ENCODE results near the gene HBA2. TPM values are rescaled to one million over a fixed set of nuclear protein-coding genes. Genes with fewer than 3 reads are reported as not detected.

HBA2 gene
- total RNA-seq, 1 donor from 2014 or later = not detected

DNA sequence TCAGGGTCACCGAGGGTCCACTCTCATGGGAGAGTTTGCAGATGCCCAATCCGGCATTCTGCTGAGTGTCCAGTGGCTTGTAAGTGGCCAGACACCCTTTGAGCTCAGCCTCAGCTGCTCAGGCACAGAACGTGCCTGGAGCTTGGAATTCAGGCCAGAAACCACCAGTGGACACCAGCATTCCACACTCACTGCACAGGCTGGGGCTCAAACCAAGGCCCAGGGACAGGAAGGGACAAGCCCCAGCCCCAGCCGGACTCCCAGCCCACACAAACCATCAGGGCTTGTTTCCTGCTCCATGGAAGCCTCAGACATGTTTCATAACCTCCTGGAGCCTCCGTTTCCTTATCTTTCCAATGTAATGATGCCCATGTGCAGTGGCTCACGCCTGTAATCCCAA, 29.2 kb upstream of the HBA2 start:
- Mint-ChIP-seq H3K4me1 (ENCODE audit: low read depth, unreplicated experiment) (no peaks in the 10 kb centered on the region), H3K27ac (ENCODE audit: unreplicated experiment) (no peak overlapping the region)

GRCh38 chr16:144797-145252, 27.9 kb upstream of the HBA2 start:
- peaks cover 4% of the 10 kb centered on the region for H3K27me3 Mint-ChIP-seq (ENCODE audit: unreplicated experiment)
- DNase-seq = no peak
- H3K4me1 Mint-ChIP-seq (ENCODE audit: low read depth, unreplicated experiment) = no peaks in the 10 kb centered on the region
- H3K4me3 Mint-ChIP-seq (ENCODE audit: unreplicated experiment) = no peak overlapping the region
- H3K36me3 Mint-ChIP-seq (ENCODE audit: unreplicated experiment) = no peaks in the 10 kb centered on the region
- no peaks in the 10 kb centered on the region for H3K9me3 Mint-ChIP-seq (ENCODE audit: unreplicated experiment)
- no peak overlapping the region for H3K27ac Mint-ChIP-seq (ENCODE audit: unreplicated experiment)
- TF ChIP-seq, protein P1, sequence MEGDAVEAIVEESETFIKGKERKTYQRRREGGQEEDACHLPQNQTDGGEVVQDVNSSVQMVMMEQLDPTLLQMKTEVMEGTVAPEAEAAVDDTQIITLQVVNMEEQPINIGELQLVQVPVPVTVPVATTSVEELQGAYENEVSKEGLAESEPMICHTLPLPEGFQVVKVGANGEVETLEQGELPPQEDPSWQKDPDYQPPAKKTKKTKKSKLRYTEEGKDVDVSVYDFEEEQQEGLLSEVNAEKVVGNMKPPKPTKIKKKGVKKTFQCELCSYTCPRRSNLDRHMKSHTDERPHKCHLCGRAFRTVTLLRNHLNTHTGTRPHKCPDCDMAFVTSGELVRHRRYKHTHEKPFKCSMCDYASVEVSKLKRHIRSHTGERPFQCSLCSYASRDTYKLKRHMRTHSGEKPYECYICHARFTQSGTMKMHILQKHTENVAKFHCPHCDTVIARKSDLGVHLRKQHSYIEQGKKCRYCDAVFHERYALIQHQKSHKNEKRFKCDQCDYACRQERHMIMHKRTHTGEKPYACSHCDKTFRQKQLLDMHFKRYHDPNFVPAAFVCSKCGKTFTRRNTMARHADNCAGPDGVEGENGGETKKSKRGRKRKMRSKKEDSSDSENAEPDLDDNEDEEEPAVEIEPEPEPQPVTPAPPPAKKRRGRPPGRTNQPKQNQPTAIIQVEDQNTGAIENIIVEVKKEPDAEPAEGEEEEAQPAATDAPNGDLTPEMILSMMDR (IDR thresholded peaks at IDR 0.05; ENCODE audit: partially characterized antibody, unreplicated experiment) = no peak

More for the DNA sequence above, 29.2 kb upstream of the HBA2 start:
- TF ChIP-seq, protein P1 (IDR thresholded peaks at IDR 0.05; ENCODE audit: partially characterized antibody, unreplicated experiment) = no peak
- H3K9me3 Mint-ChIP-seq (ENCODE audit: unreplicated experiment) = peaks cover 2% of the 10 kb centered on the region
- no peaks in the 10 kb centered on the region for H3K36me3 Mint-ChIP-seq (ENCODE audit: unreplicated experiment)
- peaks cover 7% of the 10 kb centered on the region for H3K27me3 Mint-ChIP-seq (ENCODE audit: unreplicated experiment)
- DNase-seq = no peak
- no peak overlapping the region for H3K4me3 Mint-ChIP-seq (ENCODE audit: unreplicated experiment)

- Mint-ChIP-seq H3K36me3 (ENCODE audit: unreplicated experiment) (no peaks in the 10 kb centered on the region), H3K27ac (ENCODE audit: unreplicated experiment) (no peak overlapping the region), H3K4me1 (ENCODE audit: low read depth, unreplicated experiment) (no peaks in the 10 kb centered on the region), H3K27me3 (ENCODE audit: unreplicated experiment) (peaks cover 4% of the 10 kb centered on the region), H3K9me3 (ENCODE audit: unreplicated experiment) (no peaks in the 10 kb centered on the region), H3K4me3 (ENCODE audit: unreplicated experiment) (no peak overlapping the region)
- TF ChIP-seq, protein P1 (IDR thresholded peaks at IDR 0.05; ENCODE audit: partially characterized antibody, unreplicated experiment) = no peak
- no peak for DNase-seq
Measured at GRCh38 chr16:146646-147045, 26.0 kb upstream of the HBA2 start.

GRCh38 chr16:149024-149660, 23.5 kb upstream of the HBA2 start:
- TF ChIP-seq, protein P1 (IDR thresholded peaks at IDR 0.05; ENCODE audit: partially characterized antibody, unreplicated experiment) = no peak
- H3K27ac Mint-ChIP-seq (ENCODE audit: unreplicated experiment) = no peak overlapping the region
- no peaks in the 10 kb centered on the region for H3K9me3 Mint-ChIP-seq (ENCODE audit: unreplicated experiment)
- no peak overlapping the region for H3K4me3 Mint-ChIP-seq (ENCODE audit: unreplicated experiment)
- no peaks in the 10 kb centered on the region for H3K36me3 Mint-ChIP-seq (ENCODE audit: unreplicated experiment)
- H3K4me1 Mint-ChIP-seq (ENCODE audit: low read depth, unreplicated experiment) = no peaks in the 10 kb centered on the region
- no peak for DNase-seq
- H3K27me3 Mint-ChIP-seq (ENCODE audit: unreplicated experiment) = peaks cover 2% of the 10 kb centered on the region
